Stimulated activated CD4-positive, alpha-beta T cell treated with anti-CD3 and anti-CD28 coated beads, Interleukin-1b, Interleukin-23, amount 100 ng/mL, for 48 hours (primary cell): ENCODE data around the gene DTNB.
"Not testable (repeated sequence)": the region's sequence is repeated elsewhere in the genome, so short reads cannot be mapped to it uniquely, and the experiment has no call there.

Experiments used
- DNase-seq: peaks from one replicate; pipeline ENCODE4 v3.0.0-alpha.2; 2020

DTNB gene

GRCh38 chr2:25411753-25412152, 261.6 kb downstream of the DTNB start:
- no peak for DNase-seq

- DNase-seq: no peak
Measured at GRCh38 chr2:25411281-25411680, 262.1 kb downstream of the DTNB start.

GRCh38 chr2:25410370-25410769, 263.0 kb downstream of the DTNB start:
- DNase-seq: no peak

GRCh38 chr2:25409468-25409867, 263.9 kb downstream of the DTNB start:
- no peak for DNase-seq

GRCh38 chr2:25409044-25409443, 264.3 kb downstream of the DTNB start:
- no peak for DNase-seq

- DNase-seq: no peak
Measured at GRCh38 chr2:25405611-25406295, 267.6 kb downstream of the DTNB start.

- DNase-seq: not testable (repeated sequence)
Measured at GRCh38 chr2:25403120-25403760, 270.1 kb downstream of the DTNB start.

- DNase-seq: no peak
Measured at GRCh38 chr2:25402477-25402876, 270.9 kb downstream of the DTNB start.

- DNase-seq: no peak
Measured at GRCh38 chr2:25401307-25402026, 271.9 kb downstream of the DTNB start.

- DNase-seq: no peak
Measured at GRCh38 chr2:25400576-25401216, 272.7 kb downstream of the DTNB start.

GRCh38 chr2:25400169-25400568, 273.2 kb downstream of the DTNB start:
- DNase-seq: no peak

- no peak for DNase-seq
Measured at GRCh38 chr2:25398534-25398933, 274.8 kb downstream of the DTNB start.

- no peak for DNase-seq
Measured at GRCh38 chr2:25397777-25398176, 275.6 kb downstream of the DTNB start.

GRCh38 chr2:25389161-25389560, 284.2 kb downstream of the DTNB start:
- no peak for DNase-seq

- no peak for DNase-seq
Measured at GRCh38 chr2:25388491-25388890, 284.9 kb downstream of the DTNB start.

GRCh38 chr2:25387876-25388449, 285.4 kb downstream of the DTNB start:
- DNase-seq: no peak

- no peak for DNase-seq
Measured at GRCh38 chr2:25386971-25387875, 286.2 kb downstream of the DTNB start.

GRCh38 chr2:25385910-25386309, 287.5 kb downstream of the DTNB start:
- no peak for DNase-seq

- DNase-seq: no peak
Measured at GRCh38 chr2:25383806-25384205, 289.6 kb downstream of the DTNB start.

GRCh38 chr2:25381502-25381901, 291.9 kb downstream of the DTNB start:
- no peak for DNase-seq

- no peak for DNase-seq
Measured at GRCh38 chr2:25380586-25381375, 292.6 kb downstream of the DTNB start.
